GM12878 (cell line): Measurements from ENCODE around the gene SASH1. TPM values are rescaled to one million over a fixed set of nuclear protein-coding genes. Genes with fewer than 3 reads are reported as not detected.

ENCODE experiments used
- ATAC-seq: fragments of 200-7000 bp; cut with Tn5 transposase; 3 replicates; pipeline ENCODE4 v1.9.1; 2020; ENCODE audit warnings: mild to moderate bottlenecking, moderate library complexity
- BruUV-seq: library from RNA; stranded (reverse); fragments of 400-500 nt; replicated peaks from 2 replicates; lab custom pipeline; 2021; lab: Mats Ljungman, UMichigan
- CTCF ChIA-PET: fragments of 300-600 bp; sonication (Branson Sonifier 250); formaldehyde crosslinking; extraction: SDS; loops from one replicate; lab custom pipeline; 2021; ENCODE audit warnings: inconsistent platforms; lab: Yijun Ruan, JAX
- POLR2A ChIA-PET: fragments of 350-600 bp; formaldehyde crosslinking; extraction: SDS; loops from one replicate; lab custom pipeline; 2021; ENCODE audit warnings: inconsistent platforms; lab: Charles Lee
- RAD21 ChIA-PET: fragments of 300-600 bp; sonication (Branson Sonifier 250); formaldehyde crosslinking; loops from one replicate; lab custom pipeline; 2023; ENCODE audit warnings: antibody characterized with exemption; ENCODE audit not compliant: unreplicated experiment; lab: Charles Lee
- SMC1A ChIA-PET: fragments of 300-600 bp; sonication (Branson Sonifier 250); formaldehyde crosslinking; loops from one replicate; lab custom pipeline; 2023; ENCODE audit not compliant: unreplicated experiment, uncharacterized antibody; lab: Charles Lee
- DNase-seq: peaks from one replicate; pipeline ENCODE4 v3.0.0-alpha.2; 2011; ENCODE audit warnings: low read depth, low spot score
- FAIRE-seq: peaks from 3 replicates; lab custom pipeline; 2011; peaks lifted over from hg19 to GRCh38; lab: Jason Lieb, UNC
- H2AFZ ChIP-seq: 2 replicates; pipeline ENCODE4 v1.6.0; 2011; ENCODE audit warnings: low read depth, low read length, control low read depth; ENCODE audit not compliant: control insufficient read depth
- H3K27ac ChIP-seq: 2 replicates; pipeline ENCODE4 v1.5.1; 2011; ENCODE audit warnings: control low read depth; ENCODE audit not compliant: control insufficient read depth, insufficient read depth
- H3K27me3 ChIP-seq, 2 experiments: replicated peaks in 1 of 2; 2 replicates each; pipeline versions ENCODE4 v1.6.0 to v1.6.1; 2011; ENCODE audit warnings: low read length in 1 of 2; ENCODE audit not compliant: control insufficient read depth in 2 of 2, insufficient read depth in 2 of 2
- H3K36me3 ChIP-seq, 2 experiments: 2 replicates each; pipeline ENCODE4 v1.5.1; 2011; ENCODE audit warnings: low read length in 1 of 2; ENCODE audit not compliant: control insufficient read depth in 2 of 2, insufficient read depth in 2 of 2
- H3K4me1 ChIP-seq: 2 replicates; pipeline ENCODE4 v1.6.1; 2011; ENCODE audit warnings: mild to moderate bottlenecking, low read length, moderate library complexity, mixed read lengths; ENCODE audit not compliant: control insufficient read depth, insufficient read depth
- H3K4me2 ChIP-seq: 2 replicates; pipeline ENCODE4 v1.6.0; 2011; ENCODE audit warnings: control low read depth; ENCODE audit not compliant: control insufficient read depth, insufficient read depth
- H3K4me3 ChIP-seq: fragments of 200-600 bp; sonication (generic); 2 replicates; pipeline ENCODE4 v1.5.1; 2016
- H3K79me2 ChIP-seq: 2 replicates; pipeline ENCODE4 v1.6.0; 2011; ENCODE audit warnings: low read length; ENCODE audit not compliant: control insufficient read depth, insufficient read depth
- H3K9ac ChIP-seq: 2 replicates; pipeline ENCODE4 v1.8.0; 2011; ENCODE audit warnings: low read length, control low read depth, mixed read lengths; ENCODE audit not compliant: control insufficient read depth, insufficient read depth
- H3K9me3 ChIP-seq: replicated peaks from 3 replicates; pipeline ENCODE4 v1.5.1; 2011; ENCODE audit warnings: mild to moderate bottlenecking, low read length; ENCODE audit not compliant: control insufficient read depth, insufficient read depth
- H4K20me1 ChIP-seq: 2 replicates; pipeline ENCODE4 v1.6.0; 2011; ENCODE audit not compliant: control insufficient read depth, insufficient read depth
- BACH1 ChIP-seq: fragments of 450-650 bp; IDR thresholded peaks from 2 replicates; pipeline ENCODE4 v1.6.1; 2017; ENCODE audit warnings: mild to moderate bottlenecking, borderline replicate concordance
- CEBPB ChIP-seq, 2 experiments: fragments of 150-350 bp in 1 of 2; IDR thresholded peaks; 2 replicates each; pipeline ENCODE4 v1.6.1; 2012 to 2014; ENCODE audit warnings: low read depth in 2 of 2, low read length in 2 of 2, borderline replicate concordance in 1 of 2, inconsistent platforms in 1 of 2
- IKZF1 ChIP-seq: fragments of 450-650 bp; conservative IDR thresholded peaks from 2 replicates; pipeline ENCODE4 v1.6.1; 2017; ENCODE audit warnings: antibody characterized with exemption, mild to moderate bottlenecking
- TARDBP ChIP-seq: IDR thresholded peaks from 2 replicates; pipeline ENCODE4 v1.6.1; 2016; ENCODE audit warnings: borderline replicate concordance
- WGBS: methylation state at CpG from one replicate; pipeline ENCODE4 v1.1.6; 2016; ENCODE audit warnings: low lambda C conversion rate; ENCODE audit not compliant: insufficient replicate concordance, insufficient coverage; ENCODE audit errors: missing lambda C conversion rate; 5-methylcytosine and 5-hydroxymethylcytosine counted together
- in situ Hi-C: fragments of 300-500 bp; cut with MboI; formaldehyde crosslinking; loops from 9 replicates; pipeline ENCODE4 v1.14.3; 2018; ENCODE audit warnings: mixed read lengths
- intact Hi-C: fragments of 100-400 bp; cut with micrococcal nuclease; formaldehyde crosslinking; loops from one replicate; pipeline ENCODE4 v1.14.2; 2022; ENCODE audit not compliant: unreplicated experiment
- polyA plus RNA-seq, 11 experiments: library from polyadenylated mRNA; depleted of rRNA in 4 of 11; unstranded in 6 of 11; stranded (reverse) in 5 of 11; fragments of >200 nt; fragmentation: Nextera tagmentation in 4 of 11; fragmentation: Illumina TruSeq in 1 of 11; extraction: Ambion mirVana in 4 of 11; extraction: Trizol in 1 of 11; gene quantifications; 1 replicate in 1 of 11; 2 replicates in 10 of 11; pipeline versions ENCODE4 v1.2.1 to v1.2.3, GENCODE V29; 2011 to 2016; ENCODE audit warnings: inconsistent platforms in 2 of 11, missing spikeins in 2 of 11, low read depth in 1 of 11
- total RNA-seq, 4 experiments: library from RNA; depleted of rRNA in 3 of 4; stranded (reverse); fragments of >200 nt in 3 of 4; fragmentation: Illumina TruSeq in 1 of 4; extraction: Trizol in 1 of 4; gene quantifications; 2 replicates each; pipeline versions ENCODE4 v1.2.1 to v1.2.3, GENCODE V29; 2013 to 2021
- TF ChIP-seq, protein P1 (sequence below): fragments of 450-650 bp; IDR thresholded peaks from 2 replicates; pipeline ENCODE4 v1.6.1; 2016; ENCODE audit warnings: mild to moderate bottlenecking
- TF ChIP-seq, protein P2 (sequence below): fragments of 450-650 bp; IDR thresholded peaks from 2 replicates; pipeline ENCODE4 v1.6.1; 2016; ENCODE audit warnings: mild to moderate bottlenecking, moderate library complexity, borderline replicate concordance

SASH1 gene
- total and polyA plus RNA-seq, 10 of the 15 experiments (the other 5 are each of a cell fraction or from before 2014, with no cell fraction given): 0.01 to 0.73 (median 0.14) TPM; not detected in 4

DNA sequence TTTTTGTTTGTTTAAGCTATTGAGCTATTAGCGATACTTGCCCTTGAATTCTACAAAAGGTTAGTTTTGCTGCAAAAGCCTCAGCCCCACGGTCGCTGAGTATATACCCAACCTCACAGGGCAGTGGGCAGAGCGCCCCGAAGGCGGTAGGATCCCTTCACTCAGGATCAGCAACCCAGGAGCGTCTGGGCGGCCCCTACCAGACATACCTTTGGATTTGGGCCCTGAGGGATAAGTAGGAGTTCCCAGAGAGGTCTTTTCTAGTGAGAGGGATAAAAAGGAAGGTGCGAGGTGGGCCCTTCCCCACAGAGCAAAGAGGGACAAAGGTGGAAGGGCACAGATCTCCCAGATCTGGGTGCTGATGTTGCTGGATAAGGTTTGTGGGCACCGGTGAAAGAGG, 6.1 kb downstream of the SASH1 start:
- ChIA-PET SMC1A (no interaction called here), CTCF (no interaction called here), POLR2A (no interaction called here), RAD21 (no interaction called here)
- Histone ChIP-seq H4K20me1 (no peaks in the 10 kb centered on the region), H3K4me1 (no peaks in the 10 kb centered on the region), H3K27me3 (peaks cover 0 to 4% of the 10 kb centered on the region in 2 experiments; a peak in 3 of 4 replicates), H3K9ac (no peak overlapping the region), H3K4me2 (no peak overlapping the region), H2AFZ (no peak overlapping the region), H3K79me2 (no peaks in the 10 kb centered on the region), H3K27ac (no peak overlapping the region), H3K4me3 (no peak overlapping the region), H3K36me3 (no peaks in the 10 kb centered on the region), H3K9me3 (no peaks in the 10 kb centered on the region)
- TF ChIP-seq CEBPB (IDR thresholded peaks at IDR 0.05; ENCODE audit: borderline replicate concordance in 1 of 2, low read depth in 2 of 2, low read length in 2 of 2): no peak
- TF ChIP-seq, protein P1, sequence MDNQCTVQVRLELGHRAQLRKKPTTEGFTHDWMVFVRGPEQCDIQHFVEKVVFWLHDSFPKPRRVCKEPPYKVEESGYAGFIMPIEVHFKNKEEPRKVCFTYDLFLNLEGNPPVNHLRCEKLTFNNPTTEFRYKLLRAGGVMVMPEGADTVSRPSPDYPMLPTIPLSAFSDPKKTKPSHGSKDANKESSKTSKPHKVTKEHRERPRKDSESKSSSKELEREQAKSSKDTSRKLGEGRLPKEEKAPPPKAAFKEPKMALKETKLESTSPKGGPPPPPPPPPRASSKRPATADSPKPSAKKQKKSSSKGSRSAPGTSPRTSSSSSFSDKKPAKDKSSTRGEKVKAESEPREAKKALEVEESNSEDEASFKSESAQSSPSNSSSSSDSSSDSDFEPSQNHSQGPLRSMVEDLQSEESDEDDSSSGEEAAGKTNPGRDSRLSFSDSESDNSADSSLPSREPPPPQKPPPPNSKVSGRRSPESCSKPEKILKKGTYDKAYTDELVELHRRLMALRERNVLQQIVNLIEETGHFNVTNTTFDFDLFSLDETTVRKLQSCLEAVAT: no peak
- no peak for TF ChIP-seq IKZF1
- no peak for TF ChIP-seq BACH1
- no peak for TF ChIP-seq TARDBP
- TF ChIP-seq, protein P2, sequence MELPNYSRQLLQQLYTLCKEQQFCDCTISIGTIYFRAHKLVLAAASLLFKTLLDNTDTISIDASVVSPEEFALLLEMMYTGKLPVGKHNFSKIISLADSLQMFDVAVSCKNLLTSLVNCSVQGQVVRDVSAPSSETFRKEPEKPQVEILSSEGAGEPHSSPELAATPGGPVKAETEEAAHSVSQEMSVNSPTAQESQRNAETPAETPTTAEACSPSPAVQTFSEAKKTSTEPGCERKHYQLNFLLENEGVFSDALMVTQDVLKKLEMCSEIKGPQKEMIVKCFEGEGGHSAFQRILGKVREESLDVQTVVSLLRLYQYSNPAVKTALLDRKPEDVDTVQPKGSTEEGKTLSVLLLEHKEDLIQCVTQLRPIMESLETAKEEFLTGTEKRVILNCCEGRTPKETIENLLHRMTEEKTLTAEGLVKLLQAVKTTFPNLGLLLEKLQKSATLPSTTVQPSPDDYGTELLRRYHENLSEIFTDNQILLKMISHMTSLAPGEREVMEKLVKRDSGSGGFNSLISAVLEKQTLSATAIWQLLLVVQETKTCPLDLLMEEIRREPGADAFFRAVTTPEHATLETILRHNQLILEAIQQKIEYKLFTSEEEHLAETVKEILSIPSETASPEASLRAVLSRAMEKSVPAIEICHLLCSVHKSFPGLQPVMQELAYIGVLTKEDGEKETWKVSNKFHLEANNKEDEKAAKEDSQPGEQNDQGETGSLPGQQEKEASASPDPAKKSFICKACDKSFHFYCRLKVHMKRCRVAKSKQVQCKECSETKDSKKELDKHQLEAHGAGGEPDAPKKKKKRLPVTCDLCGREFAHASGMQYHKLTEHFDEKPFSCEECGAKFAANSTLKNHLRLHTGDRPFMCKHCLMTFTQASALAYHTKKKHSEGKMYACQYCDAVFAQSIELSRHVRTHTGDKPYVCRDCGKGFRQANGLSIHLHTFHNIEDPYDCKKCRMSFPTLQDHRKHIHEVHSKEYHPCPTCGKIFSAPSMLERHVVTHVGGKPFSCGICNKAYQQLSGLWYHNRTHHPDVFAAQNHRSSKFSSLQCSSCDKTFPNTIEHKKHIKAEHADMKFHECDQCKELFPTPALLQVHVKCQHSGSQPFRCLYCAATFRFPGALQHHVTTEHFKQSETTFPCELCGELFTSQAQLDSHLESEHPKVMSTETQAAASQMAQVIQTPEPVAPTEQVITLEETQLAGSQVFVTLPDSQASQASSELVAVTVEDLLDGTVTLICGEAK: no peak
- no peak for DNase-seq
- no peak for ATAC-seq
- 40% methylated on average over 10 of the region's 10 CpGs for WGBS
- BruUV-seq: no TSS peak
- intact Hi-C loops (no loop called here), in situ Hi-C loops (no loop called here)
- FAIRE-seq: no peak
